Tibial artery (tissue), 4 donors: Measurements from ENCODE around the gene SMIM23.

Experiments
- DNase-seq, 2 donors: peaks; one replicate each; pipeline ENCODE4 v3.0.0-alpha.2; 2019
- H3K27ac ChIP-seq, 2 donors: fragments of 200-600 bp; sonication (generic) in 1 of 2; 1 replicate in 1 of 2; 2 replicates in 1 of 2; pipeline ENCODE4 v1.5.1; 2018 to 2019; ENCODE audit warnings: mild to moderate bottlenecking in 1 of 2
- H3K27me3 ChIP-seq, 2 donors: fragments of 200-600 bp; sonication (generic) in 1 of 2; one replicate each; pipeline versions ENCODE4 v1.5.1 to v1.6.0; 2016 to 2019
- H3K36me3 ChIP-seq, 3 donors: fragments of 200-600 bp; sonication (generic) in 2 of 3; one replicate each; pipeline ENCODE4 v1.5.1; 2016 to 2019; ENCODE audit warnings: mild to moderate bottlenecking in 2 of 3
- H3K4me1 ChIP-seq, 4 donors: fragments of 200-600 bp; sonication (generic) in 2 of 4; 1 replicate in 3 of 4; 2 replicates in 1 of 4; pipeline ENCODE4 v1.5.1; 2016 to 2019
- H3K4me3 ChIP-seq, 2 donors: fragments of 200-600 bp; sonication (generic) in 1 of 2; 1 replicate in 1 of 2; 2 replicates in 1 of 2; pipeline ENCODE4 v1.5.1; 2018 to 2019; ENCODE audit warnings: mild to moderate bottlenecking in 2 of 2
- H3K9me3 ChIP-seq, 3 donors: fragments of 200-600 bp; sonication (generic) in 1 of 3; one replicate each; pipeline ENCODE4 v1.5.1; 2016 to 2019
- intact Hi-C: fragments of 100-400 bp; cut with DNase I; formaldehyde crosslinking; loops from one replicate; pipeline ENCODE4 v1.15.0; 2023; ENCODE audit warnings: low total_unique reads
- TF ChIP-seq, protein P1 (sequence below), 2 experiments: fragments of 200-600 bp in 1 of 2; fragments of 450-650 bp in 1 of 2; IDR thresholded peaks; one replicate each; pipeline ENCODE4 v1.5.1; 2017 to 2019; ENCODE audit warnings: antibody characterized with exemption in 2 of 2, mild to moderate bottlenecking in 1 of 2, moderate library complexity in 1 of 2

SMIM23 gene

DNA sequence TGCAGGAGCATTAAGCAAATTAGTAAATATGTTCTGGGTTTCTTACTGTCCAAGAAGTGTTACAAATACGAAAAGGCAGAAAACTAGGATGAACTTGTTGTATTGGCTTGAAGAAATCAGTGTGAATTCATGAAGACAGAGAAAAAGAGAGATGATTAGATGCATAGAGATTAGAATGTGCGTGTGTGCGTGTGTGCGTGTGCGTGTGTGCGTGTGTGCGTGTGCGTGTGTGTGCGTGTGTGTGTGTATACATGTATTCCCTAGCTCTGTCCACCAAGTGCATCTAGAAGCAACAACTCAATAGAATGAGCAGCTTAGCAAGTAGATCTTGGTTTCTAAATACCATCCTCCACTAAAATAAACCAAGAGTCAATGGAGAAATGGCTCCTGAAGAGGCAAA lies 41.5 kb downstream of the SMIM23 start:
- Histone ChIP-seq H3K36me3 (no peaks in the 10 kb centered on the region), H3K9me3 (peaks cover 0 to 3% (median under 1%) of the 10 kb centered on the region in 3 donors), H3K27me3 (no peaks in the 10 kb centered on the region), H3K4me3 (no peak overlapping the region), H3K27ac (no peak overlapping the region), H3K4me1 (no peaks in the 10 kb centered on the region)
- TF ChIP-seq, protein P1, sequence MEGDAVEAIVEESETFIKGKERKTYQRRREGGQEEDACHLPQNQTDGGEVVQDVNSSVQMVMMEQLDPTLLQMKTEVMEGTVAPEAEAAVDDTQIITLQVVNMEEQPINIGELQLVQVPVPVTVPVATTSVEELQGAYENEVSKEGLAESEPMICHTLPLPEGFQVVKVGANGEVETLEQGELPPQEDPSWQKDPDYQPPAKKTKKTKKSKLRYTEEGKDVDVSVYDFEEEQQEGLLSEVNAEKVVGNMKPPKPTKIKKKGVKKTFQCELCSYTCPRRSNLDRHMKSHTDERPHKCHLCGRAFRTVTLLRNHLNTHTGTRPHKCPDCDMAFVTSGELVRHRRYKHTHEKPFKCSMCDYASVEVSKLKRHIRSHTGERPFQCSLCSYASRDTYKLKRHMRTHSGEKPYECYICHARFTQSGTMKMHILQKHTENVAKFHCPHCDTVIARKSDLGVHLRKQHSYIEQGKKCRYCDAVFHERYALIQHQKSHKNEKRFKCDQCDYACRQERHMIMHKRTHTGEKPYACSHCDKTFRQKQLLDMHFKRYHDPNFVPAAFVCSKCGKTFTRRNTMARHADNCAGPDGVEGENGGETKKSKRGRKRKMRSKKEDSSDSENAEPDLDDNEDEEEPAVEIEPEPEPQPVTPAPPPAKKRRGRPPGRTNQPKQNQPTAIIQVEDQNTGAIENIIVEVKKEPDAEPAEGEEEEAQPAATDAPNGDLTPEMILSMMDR (IDR thresholded peaks at IDR 0.05): no peak
- DNase-seq: no peak
- intact Hi-C loops: no loop called here

DNA sequence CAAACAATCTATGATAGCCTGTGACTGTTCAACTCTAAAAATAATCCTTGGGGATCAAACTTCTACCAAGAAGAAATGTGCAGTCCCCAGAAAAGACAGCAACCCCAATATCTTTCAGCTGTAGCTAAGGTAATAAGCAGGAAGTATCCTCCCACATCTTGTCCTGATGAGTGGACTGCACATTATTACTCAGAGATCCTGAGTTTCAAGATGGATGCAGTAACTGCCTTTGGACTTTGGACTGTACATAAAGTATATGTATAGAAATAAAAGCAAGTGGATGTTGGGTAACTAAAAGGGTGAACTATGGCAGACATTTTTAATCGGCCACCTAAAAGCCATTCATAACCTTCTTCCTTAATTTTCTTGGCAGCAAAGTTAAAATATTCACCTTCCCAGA lies 45.1 kb downstream of the SMIM23 start:
- Histone ChIP-seq H3K4me1 (no peaks in the 10 kb centered on the region), H3K36me3 (peaks cover 0 to 5% (median 0%) of the 10 kb centered on the region in 3 donors), H3K27me3 (no peaks in the 10 kb centered on the region), H3K9me3 (peaks cover 0 to 3% (median 2%) of the 10 kb centered on the region in 3 donors), H3K27ac (no peak overlapping the region), H3K4me3 (no peak overlapping the region)
- DNase-seq: no peak
- intact Hi-C loops: loop anchor here (5.0 kb wide), 1 partner anchor 787 kb away; no protein-coding TSS in a partner anchor
- TF ChIP-seq, protein P1 (IDR thresholded peaks at IDR 0.05): no peak

DNA sequence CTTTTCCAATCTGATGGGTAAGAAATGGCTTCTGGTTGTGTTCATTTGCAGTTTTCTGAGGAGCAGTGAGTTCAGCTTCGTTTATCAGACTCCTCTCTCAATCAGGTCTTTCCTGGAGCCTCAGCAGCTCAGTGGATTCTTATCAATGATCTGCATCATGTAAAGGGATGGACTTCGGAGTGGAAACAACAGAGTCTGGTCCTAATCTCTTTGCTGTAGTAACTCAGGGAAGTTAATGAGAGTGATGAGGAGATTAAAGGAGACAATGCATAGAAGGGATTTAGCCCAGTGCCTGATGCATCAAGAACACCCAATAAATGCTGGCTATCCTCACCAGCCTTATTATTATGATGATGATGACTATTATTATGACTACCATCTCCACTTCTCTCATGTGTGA lies 47.2 kb downstream of the SMIM23 start:
- Histone ChIP-seq H3K4me3 (no peak overlapping the region), H3K27me3 (no peaks in the 10 kb centered on the region), H3K4me1 (no peaks in the 10 kb centered on the region), H3K27ac (no peak overlapping the region), H3K36me3 (peaks cover 0 to 5% (median 0%) of the 10 kb centered on the region in 3 donors), H3K9me3 (peaks cover 0 to 3% (median 2%) of the 10 kb centered on the region in 3 donors)
- TF ChIP-seq, protein P1 (IDR thresholded peaks at IDR 0.05): no peak
- intact Hi-C loops: loop anchor here (5.0 kb wide), 1 partner anchor 785 kb away; no protein-coding TSS in a partner anchor
- no peak for DNase-seq

DNA sequence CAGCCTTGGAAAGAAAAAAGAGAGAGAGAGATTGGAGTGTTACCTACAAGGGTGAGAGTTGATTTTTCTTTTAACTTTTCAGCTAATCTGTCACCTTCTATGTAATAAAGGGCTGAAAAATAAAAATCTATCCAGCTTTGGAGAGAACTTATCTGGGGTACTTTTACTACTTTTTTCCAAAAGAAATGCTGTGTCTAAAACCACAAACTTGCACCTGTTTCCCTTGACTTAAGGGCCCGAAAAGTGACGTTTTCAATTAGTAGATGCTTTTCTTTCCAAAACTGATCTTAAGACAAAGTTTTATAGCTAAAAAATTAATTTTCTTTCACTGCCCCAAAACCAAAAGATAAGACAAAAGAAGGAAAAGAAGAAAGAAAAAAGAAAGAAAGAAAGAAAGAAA lies 48.8 kb downstream of the SMIM23 start:
- Histone ChIP-seq H3K4me1 (no peaks in the 10 kb centered on the region), H3K4me3 (no peak overlapping the region), H3K27me3 (no peaks in the 10 kb centered on the region), H3K9me3 (peaks cover 0 to 3% (median 2%) of the 10 kb centered on the region in 3 donors), H3K36me3 (peaks cover 0 to 5% (median 0%) of the 10 kb centered on the region in 3 donors), H3K27ac (no peak overlapping the region)
- DNase-seq: no peak
- TF ChIP-seq, protein P1 (IDR thresholded peaks at IDR 0.05): no peak
- intact Hi-C loops: loop anchor here (5.0 kb wide), 1 partner anchor 783 kb away; no protein-coding TSS in a partner anchor

DNA sequence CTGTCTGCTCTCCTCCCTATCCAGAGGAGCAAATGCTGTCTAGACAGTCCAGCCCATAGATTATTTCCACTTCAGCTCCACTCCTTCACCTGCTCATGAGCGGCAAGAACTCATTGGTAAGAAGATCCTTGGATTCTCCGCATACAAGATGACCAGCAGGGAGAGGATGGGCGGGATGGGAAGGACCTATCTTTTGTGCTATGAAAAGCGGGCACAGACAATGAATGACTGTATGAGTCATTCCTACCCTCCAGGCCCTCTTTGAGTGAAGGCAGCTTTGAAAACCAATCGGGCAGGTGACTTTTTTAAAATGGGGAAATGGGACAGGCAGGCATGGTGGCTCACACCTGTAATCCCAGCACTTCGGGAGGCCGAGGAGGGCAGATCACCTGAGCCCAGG lies 49.4 kb downstream of the SMIM23 start:
- peaks cover 0 to 3% (median 2%) of the 10 kb centered on the region in 3 donors for H3K9me3 ChIP-seq
- TF ChIP-seq, protein P1 (IDR thresholded peaks at IDR 0.05): no peak
- DNase-seq: peak in 1 of 2 donors; percentile 5
- no peak overlapping the region for H3K27ac ChIP-seq
- no peak overlapping the region for H3K4me3 ChIP-seq
- H3K4me1 ChIP-seq: no peaks in the 10 kb centered on the region
- intact Hi-C loops: no loop called here
- no peaks in the 10 kb centered on the region for H3K27me3 ChIP-seq
- peaks cover 0 to 5% (median 0%) of the 10 kb centered on the region in 3 donors for H3K36me3 ChIP-seq

DNA sequence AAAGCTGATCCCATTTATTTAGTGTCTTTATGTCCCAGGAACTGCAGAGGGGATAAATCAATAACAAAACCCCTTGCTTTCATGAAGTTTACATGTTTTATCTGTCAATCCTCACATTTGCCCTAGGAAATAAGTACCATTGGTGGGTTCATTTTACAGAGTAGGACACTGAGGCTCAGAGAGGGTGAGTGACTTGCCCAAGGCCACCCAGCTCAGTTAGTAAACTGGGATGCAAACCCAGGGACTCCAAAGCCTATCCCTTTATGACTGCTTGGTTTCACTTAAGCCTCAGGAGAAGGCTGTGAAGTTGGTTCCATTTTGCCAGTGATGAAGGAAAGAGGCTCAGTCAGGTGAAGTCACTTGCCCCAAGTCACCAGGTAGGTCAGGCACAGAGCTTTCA lies 51.9 kb downstream of the SMIM23 start:
- Histone ChIP-seq H3K27me3 (no peaks in the 10 kb centered on the region), H3K27ac (no peak overlapping the region), H3K36me3 (peaks cover 0 to 5% (median 0%) of the 10 kb centered on the region in 3 donors), H3K9me3 (no peaks in the 10 kb centered on the region), H3K4me3 (no peak overlapping the region), H3K4me1 (peaks cover 0 to 2% (median 0%) of the 10 kb centered on the region in 4 donors)
- intact Hi-C loops: no loop called here
- no peak for DNase-seq
- TF ChIP-seq, protein P1 (IDR thresholded peaks at IDR 0.05): no peak
